Neural cell (in vitro differentiated cells): Measurements from ENCODE around the gene KCTD13. TPM values are rescaled to one million over a fixed set of nuclear protein-coding genes. Genes with fewer than 3 reads are reported as not detected.
"Not testable (repeated sequence)": the region's sequence is repeated elsewhere in the genome, so short reads cannot be mapped to it uniquely, and the experiment has no call there.

ENCODE experiments used
- H2AFZ ChIP-seq: fragments of 200-600, 300-800 bp; sonication (generic), shearing (Covaris generic); 2 replicates; pipeline ENCODE4 v1.6.0; 2014; ENCODE audit warnings: low read depth, mild to moderate bottlenecking, antibody characterized with exemption, low read length, moderate library complexity
- H3F3A ChIP-seq: fragments of 200-600 bp; shearing (Covaris generic); 2 replicates; pipeline ENCODE4 v1.6.1; 2016; ENCODE audit warnings: mild to moderate bottlenecking, moderate library complexity, mixed read lengths, antibody characterized with exemption, low read length; ENCODE audit not compliant: insufficient read depth, poor library complexity, severe bottlenecking
- H3K27ac ChIP-seq: fragments of 200-600, 300-800 bp; sonication (generic), shearing (Covaris generic); 2 replicates; pipeline ENCODE4 v1.5.1; 2014; ENCODE audit warnings: mild to moderate bottlenecking, low read length, moderate library complexity
- H3K27me3 ChIP-seq: fragments of 300-800, 200-600 bp; sonication (generic), shearing (Covaris generic); 2 replicates; pipeline ENCODE4 v1.6.0; 2014; ENCODE audit warnings: mild to moderate bottlenecking, low read depth, low read length, moderate library complexity; ENCODE audit not compliant: insufficient read depth
- H3K36me3 ChIP-seq: fragments of 300-800, 200-600 bp; sonication (generic), shearing (Covaris generic); 2 replicates; pipeline ENCODE4 v1.5.1; 2014; ENCODE audit warnings: mild to moderate bottlenecking, antibody characterized with exemption, low read length, moderate library complexity; ENCODE audit not compliant: insufficient read depth
- H3K4me2 ChIP-seq: fragments of 300-800, 200-600 bp; sonication (generic), shearing (Covaris generic); 2 replicates; pipeline ENCODE4 v1.6.0; 2014; ENCODE audit warnings: mild to moderate bottlenecking, low read length
- H3K4me3 ChIP-seq: fragments of 300-800, 200-600 bp; sonication (generic), shearing (Covaris generic); 2 replicates; pipeline ENCODE4 v1.5.1; 2014; ENCODE audit warnings: mild to moderate bottlenecking, low read length, moderate library complexity
- H3K79me2 ChIP-seq: fragments of 200-600 bp; shearing (Covaris generic); replicated peaks from 2 replicates; pipeline ENCODE4 v1.6.0; 2014; ENCODE audit warnings: mild to moderate bottlenecking, low read length, moderate library complexity; ENCODE audit not compliant: insufficient read depth
- H3K9ac ChIP-seq: fragments of 300-800, 200-600 bp; sonication (generic), shearing (Covaris generic); 2 replicates; pipeline ENCODE4 v1.6.1; 2016; ENCODE audit warnings: mild to moderate bottlenecking, low read length, mixed read lengths
- H3K9me2 ChIP-seq: fragments of 200-600 bp; shearing (Covaris generic); 2 replicates; pipeline ENCODE4 v1.6.1; 2016; ENCODE audit warnings: mild to moderate bottlenecking, low read length, mixed read lengths; ENCODE audit not compliant: insufficient read depth
- H3K9me3 ChIP-seq: fragments of 200-600, 300-800 bp; sonication (generic), shearing (Covaris generic); 2 replicates; pipeline ENCODE4 v1.6.1; 2016; ENCODE audit warnings: mild to moderate bottlenecking, mixed run types, low read length, moderate library complexity, mixed read lengths
- H4K20me1 ChIP-seq: fragments of 200-600 bp; shearing (Covaris generic); 2 replicates; pipeline ENCODE4 v1.6.1; 2016; ENCODE audit warnings: mild to moderate bottlenecking, mixed run types; ENCODE audit not compliant: insufficient read depth
- CTCF ChIP-seq: fragments of 450-650 bp; IDR thresholded peaks from 2 replicates; pipeline ENCODE4 v1.5.1; 2014; ENCODE audit warnings: antibody characterized with exemption, mild to moderate bottlenecking, moderate library complexity; ENCODE audit not compliant: poor library complexity, severe bottlenecking
- EP300 ChIP-seq: fragments of 450-650 bp; conservative IDR thresholded peaks from 2 replicates; pipeline ENCODE4 v1.6.1; 2014; ENCODE audit warnings: antibody characterized with exemption, mild to moderate bottlenecking, moderate library complexity; ENCODE audit not compliant: poor library complexity, severe bottlenecking
- EZH2 ChIP-seq: fragments of 200-600, 300-800 bp; shearing (Covaris generic), sonication (generic); IDR thresholded peaks from 2 replicates; pipeline ENCODE4 v1.6.1; 2014; ENCODE audit warnings: antibody characterized with exemption, low read length, borderline replicate concordance, mild to moderate bottlenecking; ENCODE audit not compliant: insufficient read depth, poor library complexity, severe bottlenecking
- MXI1 ChIP-seq: fragments of 450-650 bp; conservative IDR thresholded peaks from 2 replicates; pipeline ENCODE4 v1.6.1; 2014; ENCODE audit warnings: antibody characterized with exemption, mild to moderate bottlenecking; ENCODE audit not compliant: poor library complexity, severe bottlenecking
- POLR2AphosphoS5 ChIP-seq: IDR thresholded peaks from 2 replicates; pipeline ENCODE4 v1.6.1; 2012
- RAD21 ChIP-seq: fragments of 450-650 bp; conservative IDR thresholded peaks from 2 replicates; pipeline ENCODE4 v1.6.1; 2014; ENCODE audit warnings: antibody characterized with exemption, mild to moderate bottlenecking, moderate library complexity
- SMC3 ChIP-seq: fragments of 450-650 bp; conservative IDR thresholded peaks from 2 replicates; pipeline ENCODE4 v1.6.1; 2014; ENCODE audit warnings: antibody characterized with exemption, mild to moderate bottlenecking, moderate library complexity; ENCODE audit not compliant: poor library complexity
- TAF1 ChIP-seq: IDR thresholded peaks from 2 replicates; pipeline ENCODE4 v1.6.1; 2012; ENCODE audit warnings: low read depth
- polyA plus RNA-seq: library from polyadenylated mRNA; depleted of rRNA; stranded (reverse); fragments of >200 nt; gene quantifications from 2 replicates; pipeline ENCODE4 v1.2.3, GENCODE V29; 2014
- TF ChIP-seq, protein P1 (sequence below): IDR thresholded peaks from 2 replicates; pipeline ENCODE4 v1.6.1; 2012; ENCODE audit warnings: borderline replicate concordance

Gene KCTD13
- polyA plus RNA-seq, 1 donor from 2014 or later, result 55.0 TPM

GRCh38 chr16:29940656-29941055, 14.6 kb upstream of the KCTD13 start:
- Histone ChIP-seq H3K9ac (no peak overlapping the region), H3K27ac (no peak overlapping the region)
- no peak for TF ChIP-seq EZH2
- no peak for TF ChIP-seq RAD21
- TF ChIP-seq CTCF, result no peak
- no peak for TF ChIP-seq TAF1
- no peak for TF ChIP-seq MXI1
- TF ChIP-seq, protein P1, sequence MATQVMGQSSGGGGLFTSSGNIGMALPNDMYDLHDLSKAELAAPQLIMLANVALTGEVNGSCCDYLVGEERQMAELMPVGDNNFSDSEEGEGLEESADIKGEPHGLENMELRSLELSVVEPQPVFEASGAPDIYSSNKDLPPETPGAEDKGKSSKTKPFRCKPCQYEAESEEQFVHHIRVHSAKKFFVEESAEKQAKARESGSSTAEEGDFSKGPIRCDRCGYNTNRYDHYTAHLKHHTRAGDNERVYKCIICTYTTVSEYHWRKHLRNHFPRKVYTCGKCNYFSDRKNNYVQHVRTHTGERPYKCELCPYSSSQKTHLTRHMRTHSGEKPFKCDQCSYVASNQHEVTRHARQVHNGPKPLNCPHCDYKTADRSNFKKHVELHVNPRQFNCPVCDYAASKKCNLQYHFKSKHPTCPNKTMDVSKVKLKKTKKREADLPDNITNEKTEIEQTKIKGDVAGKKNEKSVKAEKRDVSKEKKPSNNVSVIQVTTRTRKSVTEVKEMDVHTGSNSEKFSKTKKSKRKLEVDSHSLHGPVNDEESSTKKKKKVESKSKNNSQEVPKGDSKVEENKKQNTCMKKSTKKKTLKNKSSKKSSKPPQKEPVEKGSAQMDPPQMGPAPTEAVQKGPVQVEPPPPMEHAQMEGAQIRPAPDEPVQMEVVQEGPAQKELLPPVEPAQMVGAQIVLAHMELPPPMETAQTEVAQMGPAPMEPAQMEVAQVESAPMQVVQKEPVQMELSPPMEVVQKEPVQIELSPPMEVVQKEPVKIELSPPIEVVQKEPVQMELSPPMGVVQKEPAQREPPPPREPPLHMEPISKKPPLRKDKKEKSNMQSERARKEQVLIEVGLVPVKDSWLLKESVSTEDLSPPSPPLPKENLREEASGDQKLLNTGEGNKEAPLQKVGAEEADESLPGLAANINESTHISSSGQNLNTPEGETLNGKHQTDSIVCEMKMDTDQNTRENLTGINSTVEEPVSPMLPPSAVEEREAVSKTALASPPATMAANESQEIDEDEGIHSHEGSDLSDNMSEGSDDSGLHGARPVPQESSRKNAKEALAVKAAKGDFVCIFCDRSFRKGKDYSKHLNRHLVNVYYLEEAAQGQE, result no peak
- no peak for TF ChIP-seq SMC3

GRCh38 chr16:29931750-29932149, 5.7 kb upstream of the KCTD13 start:
- not testable (repeated sequence) for H3F3A ChIP-seq, H3K9ac ChIP-seq, H2AFZ ChIP-seq, H3K4me2 ChIP-seq, H3K27me3 ChIP-seq, H3K79me2 ChIP-seq, H3K4me3 ChIP-seq, H3K9me3 ChIP-seq, H3K27ac ChIP-seq, H4K20me1 ChIP-seq, H3K36me3 ChIP-seq, H3K9me2 ChIP-seq

More at GRCh38 chr16:29940656-29941055, 14.6 kb upstream of the KCTD13 start:
- Histone ChIP-seq H4K20me1 (no peaks in the 10 kb centered on the region), H3K79me2 (no peaks in the 10 kb centered on the region), H3K4me2 (no peak overlapping the region), H3K27me3 (no peaks in the 10 kb centered on the region), H3K9me2 (no peaks in the 10 kb centered on the region), H3F3A (no peaks in the 10 kb centered on the region), H2AFZ (no peak overlapping the region), H3K36me3 (no peaks in the 10 kb centered on the region), H3K9me3 (no peaks in the 10 kb centered on the region), H3K4me3 (no peak overlapping the region)

DNA sequence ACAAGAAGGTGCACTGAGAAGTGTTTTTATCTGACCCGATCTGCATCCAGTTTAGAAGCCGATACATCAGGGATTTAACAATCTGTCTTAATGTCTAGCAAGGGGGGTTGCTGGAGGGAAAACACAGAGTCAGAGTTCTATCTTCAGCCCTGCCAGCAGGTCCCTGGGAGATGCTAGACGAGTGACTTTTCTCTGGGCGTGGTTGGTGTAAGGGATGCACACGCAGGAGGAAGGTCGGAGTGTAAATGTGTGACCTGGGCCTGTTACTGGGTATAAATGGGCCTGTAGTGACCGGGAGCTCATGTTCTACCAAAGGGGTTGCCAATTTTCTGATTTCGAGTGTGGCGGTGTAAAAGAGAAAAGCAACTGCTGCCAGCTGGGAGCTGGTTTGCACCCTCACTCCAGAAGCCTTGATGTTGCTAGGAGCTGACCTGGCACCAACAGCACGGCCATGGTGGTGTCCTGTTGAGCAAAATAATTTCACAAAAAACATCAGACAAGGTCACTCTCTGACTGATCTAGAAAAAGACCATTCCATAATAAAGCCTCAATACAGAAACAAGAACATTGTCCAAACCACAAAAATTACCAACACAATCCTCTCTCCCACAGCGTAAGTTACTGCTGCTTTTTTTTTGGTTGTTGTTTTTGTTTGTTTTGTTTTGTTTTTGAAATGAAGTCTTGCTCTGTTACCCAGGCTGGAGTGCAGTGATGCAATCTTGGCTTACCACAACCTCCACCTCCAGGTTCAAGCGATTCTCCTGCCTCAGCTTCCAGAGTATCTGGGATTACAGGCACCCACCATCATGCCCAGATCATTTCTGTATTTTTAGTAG, 1.3 kb upstream of the KCTD13 start:
- peak overlapping the region; percentile 84 for H3K27ac ChIP-seq
- no peaks in the 10 kb centered on the region for H3K9me2 ChIP-seq
- no peaks in the 10 kb centered on the region for H3K27me3 ChIP-seq
- H3K36me3 ChIP-seq, result no peaks in the 10 kb centered on the region
- no peaks in the 10 kb centered on the region for H4K20me1 ChIP-seq
- H3K9me3 ChIP-seq, result no peaks in the 10 kb centered on the region
- H3K9ac ChIP-seq, result peak overlapping the region; percentile 82
- peak overlapping the region; percentile 94 for H3K4me3 ChIP-seq
- H3F3A ChIP-seq, result peaks cover 3% of the 10 kb centered on the region
- H2AFZ ChIP-seq, result no peak overlapping the region
- H3K4me2 ChIP-seq, result peak overlapping the region; percentile 71
- TF ChIP-seq TAF1, result no peak
- TF ChIP-seq RAD21, result no peak
- TF ChIP-seq MXI1, result no peak
- TF ChIP-seq, protein P1, result no peak
- no peak for TF ChIP-seq EP300
- TF ChIP-seq SMC3, result no peak
- no peak for TF ChIP-seq CTCF
- TF ChIP-seq POLR2AphosphoS5, result no peak
- no peak for TF ChIP-seq EZH2
- H3K79me2 ChIP-seq, result peaks cover 9% of the 10 kb centered on the region
